Liver (tissue), 9 donors: ENCODE results near the gene ARHGEF18. TPM values are rescaled to one million over a fixed set of nuclear protein-coding genes. Genes with fewer than 3 reads are reported as not detected.

Experiments
- DNase-seq: peaks from one replicate; pipeline ENCODE4 v3.0.0-alpha.2; 2017; ENCODE audit warnings: low spot score
- H3K27ac ChIP-seq, 2 donors: one replicate each; pipeline ENCODE4 v1.7.0; 2013; ENCODE audit warnings: inconsistent platforms in 2 of 2, low read length in 2 of 2, control low read depth in 1 of 2, low read depth in 1 of 2, mild to moderate bottlenecking in 1 of 2
- H3K27me3 ChIP-seq, 4 donors: one replicate each; pipeline versions ENCODE4 v1.6.1 to v1.7.0; 2013; ENCODE audit warnings: low read length in 3 of 4, inconsistent platforms in 1 of 4, mild to moderate bottlenecking in 1 of 4, moderate library complexity in 1 of 4; ENCODE audit not compliant: control insufficient read depth in 4 of 4, insufficient read depth in 4 of 4
- H3K36me3 ChIP-seq, 4 donors: one replicate each; pipeline versions ENCODE4 v1.6.1 to v1.7.0; 2013; ENCODE audit warnings: low read length in 3 of 4, mild to moderate bottlenecking in 3 of 4, low read depth in 1 of 4, moderate library complexity in 1 of 4; ENCODE audit not compliant: control insufficient read depth in 4 of 4, insufficient read depth in 3 of 4
- H3K4me1 ChIP-seq, 4 donors: one replicate each; pipeline versions ENCODE4 v1.6.1 to v1.7.0; 2013; ENCODE audit warnings: low read length in 3 of 4, mild to moderate bottlenecking in 3 of 4, moderate library complexity in 1 of 4; ENCODE audit not compliant: control insufficient read depth in 4 of 4, insufficient read depth in 4 of 4
- H3K4me3 ChIP-seq, 3 donors: one replicate each; pipeline versions ENCODE4 v1.6.1 to v1.7.0; 2013; ENCODE audit warnings: low read length in 3 of 3, control low read depth in 1 of 3, low read depth in 1 of 3, mild to moderate bottlenecking in 1 of 3
- H3K9ac ChIP-seq, 2 donors: one replicate each; pipeline ENCODE4 v1.7.0; 2013; ENCODE audit warnings: low read length in 2 of 2, mild to moderate bottlenecking in 2 of 2, moderate library complexity in 2 of 2, control low read depth in 1 of 2, low read depth in 1 of 2
- H3K9me3 ChIP-seq, 4 donors: one replicate each; pipeline versions ENCODE4 v1.6.1 to v1.7.0; 2013; ENCODE audit warnings: low read length in 3 of 4; ENCODE audit not compliant: control insufficient read depth in 4 of 4
- ATF3 ChIP-seq: IDR thresholded peaks from 2 replicates; pipeline ENCODE4 v1.6.1; 2016; ENCODE audit warnings: antibody characterized with exemption
- CTCF ChIP-seq: fragments of 150-350 bp; IDR thresholded peaks from 2 replicates; pipeline ENCODE4 v1.5.1; 2017; ENCODE audit warnings: improper control_type of control experiment, low read depth, low read length; ENCODE audit not compliant: missing input control
- EGR1 ChIP-seq, 2 donors: IDR thresholded peaks; 2 replicates each; pipeline ENCODE4 v1.6.1; 2016 to 2018; ENCODE audit warnings: antibody characterized with exemption in 2 of 2, low read depth in 2 of 2
- FOXA1 ChIP-seq: IDR thresholded peaks from 2 replicates; pipeline ENCODE4 v1.6.1; 2016; ENCODE audit warnings: antibody characterized with exemption
- GABPA ChIP-seq, 2 donors: IDR thresholded peaks in 1 of 2; conservative IDR thresholded peaks in 1 of 2; 2 replicates each; pipeline ENCODE4 v1.6.1; 2016; ENCODE audit warnings: antibody characterized with exemption in 2 of 2, mild to moderate bottlenecking in 1 of 2, moderate library complexity in 1 of 2
- JUND ChIP-seq, 2 donors: IDR thresholded peaks; 2 replicates each; pipeline ENCODE4 v1.6.1; 2016; ENCODE audit warnings: antibody characterized with exemption in 2 of 2
- MAX ChIP-seq: IDR thresholded peaks from 2 replicates; pipeline ENCODE4 v1.6.1; 2016; ENCODE audit warnings: antibody characterized with exemption
- NR2F2 ChIP-seq: IDR thresholded peaks from 2 replicates; pipeline ENCODE4 v1.6.1; 2016; ENCODE audit warnings: antibody characterized with exemption
- RAD21 ChIP-seq, 2 donors: IDR thresholded peaks; 2 replicates each; pipeline ENCODE4 v1.6.1; 2016; ENCODE audit warnings: antibody characterized with exemption in 2 of 2, mild to moderate bottlenecking in 2 of 2
- REST ChIP-seq: IDR thresholded peaks from 2 replicates; pipeline ENCODE4 v1.6.1; 2016; ENCODE audit warnings: antibody characterized with exemption, mild to moderate bottlenecking
- SP1 ChIP-seq: IDR thresholded peaks from 2 replicates; pipeline ENCODE4 v1.6.1; 2018; ENCODE audit warnings: antibody characterized with exemption, mild to moderate bottlenecking
- YY1 ChIP-seq: IDR thresholded peaks from 2 replicates; pipeline ENCODE4 v1.6.1; 2016; ENCODE audit warnings: antibody characterized with exemption, mild to moderate bottlenecking
- ZBTB33 ChIP-seq: IDR thresholded peaks from 2 replicates; pipeline ENCODE4 v1.6.1; 2016; ENCODE audit warnings: antibody characterized with exemption
- WGBS: extraction: QIAGEN DNeasy Blood & Tissue Kit; methylation state at CpG from one replicate; pipeline ENCODE4 v1.1.7; 2013; 5-methylcytosine and 5-hydroxymethylcytosine counted together
- polyA plus RNA-seq, 2 donors: library from polyadenylated mRNA; stranded (reverse) in 1 of 2; unstranded in 1 of 2; fragments of 200-250 nt in 1 of 2; fragments of >200 nt in 1 of 2; fragmentation: Nextera tagmentation in 1 of 2; extraction: Ambion mirVana in 1 of 2; gene quantifications; one replicate each; pipeline versions ENCODE4 v1.2.1 to v1.2.3, GENCODE V29; 2013 to 2015
- total RNA-seq, 2 donors: library from RNA; depleted of rRNA; stranded (reverse); fragments of >200 nt; gene quantifications; one replicate each; pipeline ENCODE4 v1.2.3, GENCODE V29; 2014
- donor health status: healthy.
- donor health status: healthy.
- donor health status: healthy.
- donor health status: healthy.
- donor health status: healthy.

The ARHGEF18 gene
- total and polyA plus RNA-seq, 4 donors = 3.3 to 28.8 (median 14.9) TPM

- Histone ChIP-seq H3K9me3 (no peaks in the 10 kb centered on the region), H3K4me1 (peaks cover 3 to 35% (median 24%) of the 10 kb centered on the region in 4 donors), H3K9ac (peak overlapping the region; percentile 42 to 47), H3K27me3 (no peaks in the 10 kb centered on the region), H3K27ac (peak overlapping the region in 1 of 2 donors; percentile 41), H3K4me3 (peak overlapping the region; percentile 83 to 91 (median 89)), H3K36me3 (no peaks in the 10 kb centered on the region)
- DNase-seq = no peak
- 21% methylated on average over 13 of the region's 13 CpGs for WGBS
- no peak for TF ChIP-seq JUND (IDR thresholded peaks at IDR 0.05)
Measured at GRCh38 chr19:7393939-7394730, 45.4 kb downstream of the ARHGEF18 start.

- peak overlapping the region; percentile 63 to 94 for H3K9ac ChIP-seq
- peak overlapping the region; percentile 83 to 91 (median 89) for H3K4me3 ChIP-seq
- DNase-seq = peak; percentile 98
- H3K9me3 ChIP-seq = no peaks in the 10 kb centered on the region
- no peak for TF ChIP-seq EGR1 (IDR thresholded peaks at IDR 0.05; ENCODE audit: low read depth in 2 of 2)
- no peak for TF ChIP-seq REST
- TF ChIP-seq ATF3 = no peak
- TF ChIP-seq ZBTB33 = no peak
- peak; percentile 31 to 91 for TF ChIP-seq GABPA (IDR thresholded peaks at IDR 0.05 in 1 of 2, conservative IDR thresholded peaks at IDR 0.05 in 1 of 2)
- no peak for TF ChIP-seq YY1
- peak in 1 of 2 donors; percentile 32 for TF ChIP-seq RAD21 (IDR thresholded peaks at IDR 0.05)
- TF ChIP-seq SP1 = peak; percentile 39
- TF ChIP-seq FOXA1 = no peak
- peak; percentile 57 for TF ChIP-seq NR2F2
- no peak for TF ChIP-seq MAX
- no peak for TF ChIP-seq CTCF
- no peaks in the 10 kb centered on the region for H3K36me3 ChIP-seq
- WGBS = under 1% methylated on average over 61 of the region's 61 CpGs
- no peaks in the 10 kb centered on the region for H3K27me3 ChIP-seq
- H3K4me1 ChIP-seq = peaks cover 3 to 37% (median 25%) of the 10 kb centered on the region in 4 donors
- H3K27ac ChIP-seq = peak overlapping the region; percentile 63 to 65
Measured at GRCh38 chr19:7394731-7395359, 46.1 kb downstream of the ARHGEF18 start.
